WTC11 (cell line): ENCODE data around the gene PTPN13. TPM values are rescaled to one million over a fixed set of nuclear protein-coding genes. Genes with fewer than 3 reads are reported as not detected.

Source experiments
- ATAC-seq: fragments of 200-7000 bp; cut with Tn5 transposase; 2 replicates; pipeline ENCODE4 v1.10.0; 2021; ENCODE audit warnings: mild to moderate bottlenecking, moderate library complexity
- CTCF ChIA-PET: fragments of 300-600 bp; sonication (Branson Sonifier 250); formaldehyde crosslinking; loops from one replicate; lab custom pipeline; 2021; ENCODE audit warnings: antibody characterized with exemption; lab: Charles Lee
- POLR2A ChIA-PET: fragments of 350-600 bp; sonication (Branson Sonifier 250); formaldehyde crosslinking; loops from one replicate; lab custom pipeline; 2021; ENCODE audit warnings: antibody characterized with exemption; lab: Charles Lee
- DNase-seq: peaks from one replicate; pipeline ENCODE4 v3.0.0; 2021; ENCODE audit warnings: low spot score
- H3K27ac Mint-ChIP-seq: 2 replicates; pipeline ENCODE4 v1.8.0; 2021; ENCODE audit warnings: mixed read lengths
- H3K27me3 Mint-ChIP-seq: 2 replicates; pipeline ENCODE4 v1.8.0; 2021; ENCODE audit warnings: low read depth, mild to moderate bottlenecking, moderate library complexity, mixed read lengths
- H3K36me3 Mint-ChIP-seq: 2 replicates; pipeline ENCODE4 v1.8.0; 2021; ENCODE audit warnings: mixed read lengths
- H3K4me1 Mint-ChIP-seq: 2 replicates; pipeline ENCODE4 v1.8.0; 2022; ENCODE audit warnings: mixed read lengths
- H3K4me3 Mint-ChIP-seq: 2 replicates; pipeline ENCODE4 v1.8.0; 2021; ENCODE audit warnings: mild to moderate bottlenecking, moderate library complexity, mixed read lengths
- H3K9me3 Mint-ChIP-seq: 2 replicates; pipeline ENCODE4 v1.8.0; 2021; ENCODE audit warnings: mixed read lengths
- MYBL2 ChIP-seq: sonication (generic); formaldehyde crosslinking; IDR thresholded peaks from 2 replicates; pipeline ENCODE4 v1.8.1; 2023; ENCODE audit warnings: mild to moderate bottlenecking, moderate library complexity, missing genetic modification reagents
- SMAD3 ChIP-seq: sonication (generic); formaldehyde crosslinking; IDR thresholded peaks from 2 replicates; pipeline ENCODE4 v1.8.0; 2022; ENCODE audit warnings: missing genetic modification reagents, mild to moderate bottlenecking, borderline replicate concordance
- SMAD4 ChIP-seq: sonication (generic); formaldehyde crosslinking; IDR thresholded peaks from 2 replicates; pipeline ENCODE4 v1.8.0; 2022; ENCODE audit warnings: mild to moderate bottlenecking, missing genetic modification reagents
- ZNF121 ChIP-seq: sonication (generic); formaldehyde crosslinking; IDR thresholded peaks from 2 replicates; pipeline ENCODE4 v1.8.0; 2023; ENCODE audit warnings: missing genetic modification reagents
- ZNF416 ChIP-seq: fragments of 250-450 bp; sonication (Bioruptor Pico); IDR thresholded peaks from 2 replicates; pipeline ENCODE4 v1.9.0; 2021; ENCODE audit warnings: mild to moderate bottlenecking, inconsistent platforms
- total RNA-seq: library from RNA; stranded (reverse); gene quantifications from 3 replicates; pipeline ENCODE4 v1.2.3, GENCODE V29; 2021
- TF ChIP-seq, protein P1 (sequence below): sonication (generic); formaldehyde crosslinking; IDR thresholded peaks from 2 replicates; pipeline ENCODE4 v1.8.0; 2022; ENCODE audit warnings: mild to moderate bottlenecking, missing genetic modification reagents
- TF ChIP-seq, protein P2 (sequence below): sonication (generic); formaldehyde crosslinking; IDR thresholded peaks from 2 replicates; pipeline ENCODE4 v1.8.1; 2022; ENCODE audit warnings: missing genetic modification reagents, borderline replicate concordance
- TF ChIP-seq, protein P3 (sequence below): sonication (generic); formaldehyde crosslinking; IDR thresholded peaks from 2 replicates; pipeline ENCODE4 v1.8.1; 2023; ENCODE audit warnings: mild to moderate bottlenecking, missing genetic modification reagents, borderline replicate concordance
- TF ChIP-seq, protein P4 (sequence below): fragments of 250-450 bp; sonication (Bioruptor Pico); IDR thresholded peaks from 2 replicates; pipeline ENCODE4 v1.9.0; 2021; ENCODE audit warnings: moderate library complexity, mild to moderate bottlenecking, inconsistent platforms, borderline replicate concordance
- TF ChIP-seq, protein P5 (sequence below): fragments of 200-600 bp; IDR thresholded peaks from 2 replicates; pipeline ENCODE4 v1.8.0; 2022; ENCODE audit warnings: antibody characterized with exemption
- TF ChIP-seq, protein P6 (sequence below): sonication (generic); formaldehyde crosslinking; conservative IDR thresholded peaks from 2 replicates; pipeline ENCODE4 v1.8.1; 2023; ENCODE audit warnings: mild to moderate bottlenecking, low read depth, missing genetic modification reagents, moderate library complexity
- TF ChIP-seq, protein P7 (sequence below): sonication (generic); formaldehyde crosslinking; IDR thresholded peaks from 2 replicates; pipeline ENCODE4 v1.8.1; 2023; ENCODE audit warnings: mild to moderate bottlenecking, missing genetic modification reagents, moderate library complexity

PTPN13 gene
- total RNA-seq, 1 experiment from 2014 or later, result 49.7 TPM

DNA sequence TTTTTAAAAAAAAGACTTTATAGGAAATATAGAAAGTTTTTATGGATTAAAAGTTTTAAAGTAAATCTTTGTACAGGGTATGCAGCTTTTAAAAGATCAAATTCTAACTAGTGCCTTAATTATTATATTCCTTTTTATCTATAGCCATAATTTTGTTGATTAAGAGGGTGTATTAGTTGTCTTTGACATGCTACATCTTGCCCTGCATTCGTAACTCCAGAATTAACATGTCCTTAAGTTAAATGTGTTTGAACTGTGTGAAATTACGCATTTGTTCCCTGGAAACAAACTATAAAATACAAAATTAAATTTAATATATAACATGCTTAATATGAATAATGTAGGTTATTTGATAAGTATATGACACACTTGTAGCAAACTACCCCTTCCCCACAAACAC, 66.3 kb downstream of the PTPN13 start:
- no peak for ATAC-seq
- Mint-ChIP-seq H3K36me3 (peaks cover 26% of the 10 kb centered on the region), H3K27ac (no peak overlapping the region), H3K4me3 (no peak overlapping the region), H3K4me1 (peaks cover 13% of the 10 kb centered on the region), H3K27me3 (peaks cover 3% of the 10 kb centered on the region; the same call in 1 of the 2 replicates), H3K9me3 (peaks cover 20% of the 10 kb centered on the region)
- TF ChIP-seq, protein P1, sequence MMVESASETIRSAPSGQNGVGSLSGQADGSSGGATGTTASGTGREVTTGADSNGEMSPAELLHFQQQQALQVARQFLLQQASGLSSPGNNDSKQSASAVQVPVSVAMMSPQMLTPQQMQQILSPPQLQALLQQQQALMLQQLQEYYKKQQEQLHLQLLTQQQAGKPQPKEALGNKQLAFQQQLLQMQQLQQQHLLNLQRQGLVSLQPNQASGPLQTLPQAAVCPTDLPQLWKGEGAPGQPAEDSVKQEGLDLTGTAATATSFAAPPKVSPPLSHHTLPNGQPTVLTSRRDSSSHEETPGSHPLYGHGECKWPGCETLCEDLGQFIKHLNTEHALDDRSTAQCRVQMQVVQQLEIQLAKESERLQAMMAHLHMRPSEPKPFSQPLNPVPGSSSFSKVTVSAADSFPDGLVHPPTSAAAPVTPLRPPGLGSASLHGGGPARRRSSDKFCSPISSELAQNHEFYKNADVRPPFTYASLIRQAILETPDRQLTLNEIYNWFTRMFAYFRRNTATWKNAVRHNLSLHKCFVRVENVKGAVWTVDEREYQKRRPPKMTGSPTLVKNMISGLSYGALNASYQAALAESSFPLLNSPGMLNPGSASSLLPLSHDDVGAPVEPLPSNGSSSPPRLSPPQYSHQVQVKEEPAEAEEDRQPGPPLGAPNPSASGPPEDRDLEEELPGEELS (CRISPR knock-in tag), result no peak
- no peak for TF ChIP-seq SMAD4 (CRISPR knock-in tag)
- TF ChIP-seq MYBL2, result no peak
- TF ChIP-seq, protein P2, sequence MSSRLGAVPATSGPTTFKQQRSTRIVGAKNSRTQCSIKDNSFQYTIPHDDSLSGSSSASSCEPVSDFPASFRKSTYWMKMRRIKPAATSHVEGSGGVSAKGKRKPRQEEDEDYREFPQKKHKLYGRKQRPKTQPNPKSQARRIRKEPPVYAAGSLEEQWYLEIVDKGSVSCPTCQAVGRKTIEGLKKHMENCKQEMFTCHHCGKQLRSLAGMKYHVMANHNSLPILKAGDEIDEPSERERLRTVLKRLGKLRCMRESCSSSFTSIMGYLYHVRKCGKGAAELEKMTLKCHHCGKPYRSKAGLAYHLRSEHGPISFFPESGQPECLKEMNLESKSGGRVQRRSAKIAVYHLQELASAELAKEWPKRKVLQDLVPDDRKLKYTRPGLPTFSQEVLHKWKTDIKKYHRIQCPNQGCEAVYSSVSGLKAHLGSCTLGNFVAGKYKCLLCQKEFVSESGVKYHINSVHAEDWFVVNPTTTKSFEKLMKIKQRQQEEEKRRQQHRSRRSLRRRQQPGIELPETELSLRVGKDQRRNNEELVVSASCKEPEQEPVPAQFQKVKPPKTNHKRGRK (CRISPR knock-in tag), result no peak
- TF ChIP-seq, protein P3, sequence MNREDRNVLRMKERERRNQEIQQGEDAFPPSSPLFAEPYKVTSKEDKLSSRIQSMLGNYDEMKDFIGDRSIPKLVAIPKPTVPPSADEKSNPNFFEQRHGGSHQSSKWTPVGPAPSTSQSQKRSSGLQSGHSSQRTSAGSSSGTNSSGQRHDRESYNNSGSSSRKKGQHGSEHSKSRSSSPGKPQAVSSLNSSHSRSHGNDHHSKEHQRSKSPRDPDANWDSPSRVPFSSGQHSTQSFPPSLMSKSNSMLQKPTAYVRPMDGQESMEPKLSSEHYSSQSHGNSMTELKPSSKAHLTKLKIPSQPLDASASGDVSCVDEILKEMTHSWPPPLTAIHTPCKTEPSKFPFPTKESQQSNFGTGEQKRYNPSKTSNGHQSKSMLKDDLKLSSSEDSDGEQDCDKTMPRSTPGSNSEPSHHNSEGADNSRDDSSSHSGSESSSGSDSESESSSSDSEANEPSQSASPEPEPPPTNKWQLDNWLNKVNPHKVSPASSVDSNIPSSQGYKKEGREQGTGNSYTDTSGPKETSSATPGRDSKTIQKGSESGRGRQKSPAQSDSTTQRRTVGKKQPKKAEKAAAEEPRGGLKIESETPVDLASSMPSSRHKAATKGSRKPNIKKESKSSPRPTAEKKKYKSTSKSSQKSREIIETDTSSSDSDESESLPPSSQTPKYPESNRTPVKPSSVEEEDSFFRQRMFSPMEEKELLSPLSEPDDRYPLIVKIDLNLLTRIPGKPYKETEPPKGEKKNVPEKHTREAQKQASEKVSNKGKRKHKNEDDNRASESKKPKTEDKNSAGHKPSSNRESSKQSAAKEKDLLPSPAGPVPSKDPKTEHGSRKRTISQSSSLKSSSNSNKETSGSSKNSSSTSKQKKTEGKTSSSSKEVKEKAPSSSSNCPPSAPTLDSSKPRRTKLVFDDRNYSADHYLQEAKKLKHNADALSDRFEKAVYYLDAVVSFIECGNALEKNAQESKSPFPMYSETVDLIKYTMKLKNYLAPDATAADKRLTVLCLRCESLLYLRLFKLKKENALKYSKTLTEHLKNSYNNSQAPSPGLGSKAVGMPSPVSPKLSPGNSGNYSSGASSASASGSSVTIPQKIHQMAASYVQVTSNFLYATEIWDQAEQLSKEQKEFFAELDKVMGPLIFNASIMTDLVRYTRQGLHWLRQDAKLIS (CRISPR knock-in tag), result no peak
- TF ChIP-seq ZNF416, result no peak
- TF ChIP-seq SMAD3 (CRISPR knock-in tag), result no peak
- TF ChIP-seq, protein P4, sequence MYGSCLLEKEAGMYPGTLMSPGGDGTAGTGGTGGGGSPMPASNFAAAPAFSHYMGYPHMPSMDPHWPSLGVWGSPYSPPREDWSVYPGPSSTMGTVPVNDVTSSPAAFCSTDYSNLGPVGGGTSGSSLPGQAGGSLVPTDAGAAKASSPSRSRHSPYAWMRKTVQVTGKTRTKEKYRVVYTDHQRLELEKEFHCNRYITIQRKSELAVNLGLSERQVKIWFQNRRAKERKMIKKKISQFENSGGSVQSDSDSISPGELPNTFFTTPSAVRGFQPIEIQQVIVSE, result no peak
- TF ChIP-seq ZNF121 (CRISPR knock-in tag), result no peak
- TF ChIP-seq, protein P5, sequence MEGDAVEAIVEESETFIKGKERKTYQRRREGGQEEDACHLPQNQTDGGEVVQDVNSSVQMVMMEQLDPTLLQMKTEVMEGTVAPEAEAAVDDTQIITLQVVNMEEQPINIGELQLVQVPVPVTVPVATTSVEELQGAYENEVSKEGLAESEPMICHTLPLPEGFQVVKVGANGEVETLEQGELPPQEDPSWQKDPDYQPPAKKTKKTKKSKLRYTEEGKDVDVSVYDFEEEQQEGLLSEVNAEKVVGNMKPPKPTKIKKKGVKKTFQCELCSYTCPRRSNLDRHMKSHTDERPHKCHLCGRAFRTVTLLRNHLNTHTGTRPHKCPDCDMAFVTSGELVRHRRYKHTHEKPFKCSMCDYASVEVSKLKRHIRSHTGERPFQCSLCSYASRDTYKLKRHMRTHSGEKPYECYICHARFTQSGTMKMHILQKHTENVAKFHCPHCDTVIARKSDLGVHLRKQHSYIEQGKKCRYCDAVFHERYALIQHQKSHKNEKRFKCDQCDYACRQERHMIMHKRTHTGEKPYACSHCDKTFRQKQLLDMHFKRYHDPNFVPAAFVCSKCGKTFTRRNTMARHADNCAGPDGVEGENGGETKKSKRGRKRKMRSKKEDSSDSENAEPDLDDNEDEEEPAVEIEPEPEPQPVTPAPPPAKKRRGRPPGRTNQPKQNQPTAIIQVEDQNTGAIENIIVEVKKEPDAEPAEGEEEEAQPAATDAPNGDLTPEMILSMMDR, result no peak
- TF ChIP-seq, protein P6, sequence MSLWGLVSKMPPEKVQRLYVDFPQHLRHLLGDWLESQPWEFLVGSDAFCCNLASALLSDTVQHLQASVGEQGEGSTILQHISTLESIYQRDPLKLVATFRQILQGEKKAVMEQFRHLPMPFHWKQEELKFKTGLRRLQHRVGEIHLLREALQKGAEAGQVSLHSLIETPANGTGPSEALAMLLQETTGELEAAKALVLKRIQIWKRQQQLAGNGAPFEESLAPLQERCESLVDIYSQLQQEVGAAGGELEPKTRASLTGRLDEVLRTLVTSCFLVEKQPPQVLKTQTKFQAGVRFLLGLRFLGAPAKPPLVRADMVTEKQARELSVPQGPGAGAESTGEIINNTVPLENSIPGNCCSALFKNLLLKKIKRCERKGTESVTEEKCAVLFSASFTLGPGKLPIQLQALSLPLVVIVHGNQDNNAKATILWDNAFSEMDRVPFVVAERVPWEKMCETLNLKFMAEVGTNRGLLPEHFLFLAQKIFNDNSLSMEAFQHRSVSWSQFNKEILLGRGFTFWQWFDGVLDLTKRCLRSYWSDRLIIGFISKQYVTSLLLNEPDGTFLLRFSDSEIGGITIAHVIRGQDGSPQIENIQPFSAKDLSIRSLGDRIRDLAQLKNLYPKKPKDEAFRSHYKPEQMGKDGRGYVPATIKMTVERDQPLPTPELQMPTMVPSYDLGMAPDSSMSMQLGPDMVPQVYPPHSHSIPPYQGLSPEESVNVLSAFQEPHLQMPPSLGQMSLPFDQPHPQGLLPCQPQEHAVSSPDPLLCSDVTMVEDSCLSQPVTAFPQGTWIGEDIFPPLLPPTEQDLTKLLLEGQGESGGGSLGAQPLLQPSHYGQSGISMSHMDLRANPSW (CRISPR knock-in tag), result no peak
- TF ChIP-seq, protein P7, sequence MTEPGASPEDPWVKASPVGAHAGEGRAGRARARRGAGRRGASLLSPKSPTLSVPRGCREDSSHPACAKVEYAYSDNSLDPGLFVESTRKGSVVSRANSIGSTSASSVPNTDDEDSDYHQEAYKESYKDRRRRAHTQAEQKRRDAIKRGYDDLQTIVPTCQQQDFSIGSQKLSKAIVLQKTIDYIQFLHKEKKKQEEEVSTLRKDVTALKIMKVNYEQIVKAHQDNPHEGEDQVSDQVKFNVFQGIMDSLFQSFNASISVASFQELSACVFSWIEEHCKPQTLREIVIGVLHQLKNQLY, result no peak
- ChIA-PET POLR2A (no interaction called here), CTCF (no interaction called here)
- DNase-seq, result no peak
